ENCODE measurements around the gene SASH1. TPM values are rescaled to one million over a fixed set of nuclear protein-coding genes. Genes with fewer than 3 reads are reported as not detected.

The SASH1 gene
- total RNA-seq, result under 1 TPM; 0.30 to 0.58 (median 0.46) TPM

GRCh38 chr6:148342350-148343046 is at the start of gene SASH1:
TSS of gene SASH1 (plus strand) at chr6:148342838. CDS start at chr6:148343068, 230 bp downstream.
- Mint-ChIP-seq H3K27me3 (ENCODE audit: low read depth) (peaks cover 40% of the 10 kb centered on the region), H3K4me3 (peak within 1 kb of the TSS; percentile 56), H3K36me3 (ENCODE audit: insufficient read depth) (no peaks in the 10 kb centered on the region), H3K9me3 (no peaks in the 10 kb centered on the region), H3K4me1 (ENCODE audit: low read depth) (peaks cover 8% of the 10 kb centered on the region)
- ATAC-seq, result peak; percentile 50 to 55
- no peak for DNase-seq

DNA sequence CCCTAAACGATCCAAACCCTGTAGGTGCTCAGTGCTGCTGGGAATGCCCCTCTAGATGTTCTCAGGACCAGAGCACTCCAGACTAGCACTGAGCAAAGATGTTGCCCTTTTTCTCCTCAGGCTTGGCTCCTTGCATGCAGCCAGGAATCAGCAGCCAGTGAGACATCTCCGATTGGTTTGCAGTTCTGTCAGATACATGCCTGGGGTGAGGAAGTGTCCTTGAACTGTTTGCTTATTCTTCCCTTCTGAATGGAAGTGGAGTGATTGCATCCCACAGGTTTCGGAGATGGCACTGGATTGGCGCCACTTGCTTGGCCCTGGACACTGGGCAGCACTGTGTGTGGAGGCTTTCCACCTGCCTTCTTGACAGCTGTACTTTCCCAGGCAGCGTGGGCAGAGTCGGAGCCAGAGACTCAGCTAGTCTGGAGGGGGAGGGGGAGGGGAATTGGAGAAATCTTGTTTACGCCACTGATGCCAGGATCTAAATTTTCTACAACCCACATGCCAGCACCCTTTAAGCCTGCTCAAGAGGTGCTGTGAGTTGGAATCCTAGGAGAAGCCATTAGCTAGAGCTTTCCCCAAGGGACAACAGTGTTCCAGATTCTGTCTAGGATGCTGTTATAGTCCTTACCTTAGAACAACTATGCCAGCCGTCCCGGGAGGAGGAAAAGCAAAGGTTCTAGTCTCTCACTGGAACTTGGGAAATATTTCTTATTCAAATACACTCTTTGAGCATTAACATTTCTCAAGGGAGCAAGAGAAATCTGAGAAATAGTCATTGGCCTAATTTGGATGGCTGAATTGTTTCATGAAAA is 49.2 kb upstream of the SASH1 start:
- H3K9me3 Mint-ChIP-seq, result no peaks in the 10 kb centered on the region
- no peak for DNase-seq
- no peaks in the 10 kb centered on the region for H3K36me3 Mint-ChIP-seq (ENCODE audit: insufficient read depth)
- H3K27me3 Mint-ChIP-seq (ENCODE audit: low read depth), result peaks cover 3% of the 10 kb centered on the region
- H3K4me1 Mint-ChIP-seq (ENCODE audit: low read depth), result no peaks in the 10 kb centered on the region
- H3K4me3 Mint-ChIP-seq, result no peak overlapping the region
- no peak for ATAC-seq

DNA sequence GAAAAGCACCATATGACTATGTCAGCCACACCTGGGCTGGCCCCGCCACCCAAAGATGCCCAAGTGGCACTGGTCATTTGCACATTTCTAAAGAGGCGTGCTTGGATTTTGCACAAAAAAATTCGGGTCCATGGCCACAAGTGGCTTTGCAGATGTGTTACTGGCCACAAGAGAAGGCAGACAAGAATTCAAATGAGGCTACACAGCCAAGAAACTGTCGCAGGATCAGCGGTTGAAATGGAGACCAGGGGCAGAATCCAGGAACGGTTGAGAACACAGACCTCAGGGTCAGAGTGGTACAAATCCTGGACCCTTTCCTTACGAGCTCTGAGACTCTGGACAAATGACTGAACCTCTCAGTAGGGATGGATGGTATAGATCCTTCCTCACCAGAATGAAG is 48.6 kb upstream of the SASH1 start:
- H3K36me3 Mint-ChIP-seq (ENCODE audit: insufficient read depth), result no peaks in the 10 kb centered on the region
- H3K4me3 Mint-ChIP-seq, result no peak overlapping the region
- no peaks in the 10 kb centered on the region for H3K9me3 Mint-ChIP-seq
- no peak for DNase-seq
- peaks cover 3% of the 10 kb centered on the region for H3K27me3 Mint-ChIP-seq (ENCODE audit: low read depth)
- no peak for ATAC-seq
- H3K4me1 Mint-ChIP-seq (ENCODE audit: low read depth), result no peaks in the 10 kb centered on the region

DNA sequence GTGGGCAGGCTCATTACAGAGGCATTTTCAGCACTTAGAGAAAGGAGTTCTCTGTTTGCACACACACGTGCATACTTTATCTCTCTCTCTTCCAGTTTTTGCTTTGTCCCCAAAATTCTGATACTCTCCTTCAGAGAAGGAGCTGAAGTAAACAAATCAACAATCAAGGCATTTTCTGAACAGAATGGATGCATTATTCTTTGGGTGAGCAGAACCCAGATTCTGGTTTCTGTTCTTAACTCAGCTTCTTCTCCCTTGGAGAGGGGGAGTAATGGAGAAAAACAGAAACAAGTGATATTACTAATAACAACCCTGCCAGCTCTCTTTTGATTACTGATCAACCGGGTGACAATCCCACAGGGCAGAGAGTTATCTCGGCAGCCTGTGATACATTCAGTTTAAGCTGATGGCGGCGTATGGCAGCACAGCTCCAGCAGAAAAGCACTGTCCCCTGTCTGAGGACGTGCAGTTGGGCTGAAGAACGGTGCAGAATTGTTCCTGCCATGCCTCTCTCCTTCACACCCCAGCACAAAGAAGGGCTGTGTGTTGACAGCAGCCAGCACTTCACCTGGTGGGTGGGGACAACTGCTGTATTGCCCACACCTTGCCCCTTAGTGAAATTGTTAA is 47.3 kb upstream of the SASH1 start:
- H3K4me3 Mint-ChIP-seq, result no peak overlapping the region
- no peak for DNase-seq
- no peaks in the 10 kb centered on the region for H3K9me3 Mint-ChIP-seq
- no peak for ATAC-seq
- H3K27me3 Mint-ChIP-seq (ENCODE audit: low read depth), result peaks cover 3% of the 10 kb centered on the region
- no peaks in the 10 kb centered on the region for H3K36me3 Mint-ChIP-seq (ENCODE audit: insufficient read depth)
- no peaks in the 10 kb centered on the region for H3K4me1 Mint-ChIP-seq (ENCODE audit: low read depth)

GRCh38 chr6:148296771-148297170 is 45.9 kb upstream of the SASH1 start:
- H3K36me3 Mint-ChIP-seq (ENCODE audit: insufficient read depth), result no peaks in the 10 kb centered on the region
- ATAC-seq (no peak), DNase-seq (no peak)
- no peaks in the 10 kb centered on the region for H3K9me3 Mint-ChIP-seq
- no peak overlapping the region for H3K4me3 Mint-ChIP-seq
- no peaks in the 10 kb centered on the region for H3K4me1 Mint-ChIP-seq (ENCODE audit: low read depth)
- no peaks in the 10 kb centered on the region for H3K27me3 Mint-ChIP-seq (ENCODE audit: low read depth)

GRCh38 chr6:148298683-148299082 is 44.0 kb upstream of the SASH1 start:
- no peak overlapping the region for H3K4me3 Mint-ChIP-seq
- no peaks in the 10 kb centered on the region for H3K36me3 Mint-ChIP-seq (ENCODE audit: insufficient read depth)
- no peak for DNase-seq
- H3K27me3 Mint-ChIP-seq (ENCODE audit: low read depth), result no peaks in the 10 kb centered on the region
- no peaks in the 10 kb centered on the region for H3K9me3 Mint-ChIP-seq
- H3K4me1 Mint-ChIP-seq (ENCODE audit: low read depth), result no peaks in the 10 kb centered on the region
- no peak for ATAC-seq

- Mint-ChIP-seq H3K9me3 (no peaks in the 10 kb centered on the region), H3K27me3 (ENCODE audit: low read depth) (no peaks in the 10 kb centered on the region), H3K36me3 (ENCODE audit: insufficient read depth) (no peaks in the 10 kb centered on the region), H3K4me3 (no peak overlapping the region), H3K4me1 (ENCODE audit: low read depth) (no peaks in the 10 kb centered on the region)
- DNase-seq, result no peak
- no peak for ATAC-seq
Measured at GRCh38 chr6:148303616-148304015, 39.0 kb upstream of the SASH1 start.

DNA sequence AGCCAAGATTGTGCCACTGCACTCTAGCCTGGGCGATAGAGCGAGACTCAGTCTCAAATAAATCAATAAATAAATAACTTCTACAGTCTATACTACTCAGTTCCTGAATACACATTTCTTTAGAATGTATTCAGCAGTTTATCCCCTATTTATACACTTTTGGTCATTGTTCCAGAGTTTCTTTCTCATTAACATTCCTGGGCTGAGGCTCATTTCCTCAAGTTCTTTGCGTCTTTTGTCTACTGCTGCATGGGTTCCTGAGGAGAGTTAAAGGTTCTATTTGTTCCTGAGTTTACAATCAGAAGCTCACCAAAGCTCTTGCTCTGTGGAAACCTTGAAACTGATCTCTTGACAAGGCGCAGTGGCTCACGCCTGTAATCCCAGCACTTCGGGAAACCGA is 37.7 kb upstream of the SASH1 start:
- no peak for ATAC-seq
- Mint-ChIP-seq H3K27me3 (ENCODE audit: low read depth) (no peaks in the 10 kb centered on the region), H3K9me3 (no peaks in the 10 kb centered on the region), H3K36me3 (ENCODE audit: insufficient read depth) (no peaks in the 10 kb centered on the region), H3K4me3 (no peak overlapping the region), H3K4me1 (ENCODE audit: low read depth) (no peaks in the 10 kb centered on the region)
- no peak for DNase-seq

GRCh38 chr6:148306286-148306685 is 36.4 kb upstream of the SASH1 start:
- no peaks in the 10 kb centered on the region for H3K36me3 Mint-ChIP-seq (ENCODE audit: insufficient read depth)
- DNase-seq, result no peak
- ATAC-seq, result no peak
- no peaks in the 10 kb centered on the region for H3K27me3 Mint-ChIP-seq (ENCODE audit: low read depth)
- H3K9me3 Mint-ChIP-seq, result no peaks in the 10 kb centered on the region
- no peak overlapping the region for H3K4me3 Mint-ChIP-seq
- H3K4me1 Mint-ChIP-seq (ENCODE audit: low read depth), result no peaks in the 10 kb centered on the region

DNA sequence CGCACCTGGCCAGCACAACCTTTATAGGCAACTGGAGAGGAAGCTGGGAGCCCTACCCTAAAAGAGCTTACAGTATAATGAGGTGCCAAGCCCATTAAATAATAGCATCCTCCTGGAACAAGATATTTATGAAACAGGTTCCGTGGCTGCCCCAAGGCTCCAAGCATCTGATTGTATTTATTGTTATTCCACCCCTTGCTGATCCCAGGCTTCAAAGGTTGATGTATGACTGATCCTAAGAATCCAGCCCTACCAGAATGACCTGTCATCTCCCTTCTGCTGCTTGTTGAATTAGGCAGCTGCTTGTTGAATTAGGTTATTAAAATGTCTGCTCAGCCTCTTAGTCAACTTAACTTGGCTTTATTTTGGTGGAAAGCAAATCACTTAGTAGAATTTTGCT is 35.2 kb upstream of the SASH1 start:
- Mint-ChIP-seq H3K27me3 (ENCODE audit: low read depth) (no peaks in the 10 kb centered on the region), H3K36me3 (ENCODE audit: insufficient read depth) (no peaks in the 10 kb centered on the region), H3K4me3 (no peak overlapping the region), H3K9me3 (no peaks in the 10 kb centered on the region), H3K4me1 (ENCODE audit: low read depth) (no peaks in the 10 kb centered on the region)
- ATAC-seq (no peak), DNase-seq (no peak)

- H3K27me3 Mint-ChIP-seq (ENCODE audit: low read depth), result no peaks in the 10 kb centered on the region
- H3K4me1 Mint-ChIP-seq (ENCODE audit: low read depth), result no peaks in the 10 kb centered on the region
- no peak overlapping the region for H3K4me3 Mint-ChIP-seq
- no peaks in the 10 kb centered on the region for H3K36me3 Mint-ChIP-seq (ENCODE audit: insufficient read depth)
- no peak for DNase-seq
- ATAC-seq, result no peak
- no peaks in the 10 kb centered on the region for H3K9me3 Mint-ChIP-seq
Measured at GRCh38 chr6:148309301-148309700, 33.3 kb upstream of the SASH1 start.

DNA sequence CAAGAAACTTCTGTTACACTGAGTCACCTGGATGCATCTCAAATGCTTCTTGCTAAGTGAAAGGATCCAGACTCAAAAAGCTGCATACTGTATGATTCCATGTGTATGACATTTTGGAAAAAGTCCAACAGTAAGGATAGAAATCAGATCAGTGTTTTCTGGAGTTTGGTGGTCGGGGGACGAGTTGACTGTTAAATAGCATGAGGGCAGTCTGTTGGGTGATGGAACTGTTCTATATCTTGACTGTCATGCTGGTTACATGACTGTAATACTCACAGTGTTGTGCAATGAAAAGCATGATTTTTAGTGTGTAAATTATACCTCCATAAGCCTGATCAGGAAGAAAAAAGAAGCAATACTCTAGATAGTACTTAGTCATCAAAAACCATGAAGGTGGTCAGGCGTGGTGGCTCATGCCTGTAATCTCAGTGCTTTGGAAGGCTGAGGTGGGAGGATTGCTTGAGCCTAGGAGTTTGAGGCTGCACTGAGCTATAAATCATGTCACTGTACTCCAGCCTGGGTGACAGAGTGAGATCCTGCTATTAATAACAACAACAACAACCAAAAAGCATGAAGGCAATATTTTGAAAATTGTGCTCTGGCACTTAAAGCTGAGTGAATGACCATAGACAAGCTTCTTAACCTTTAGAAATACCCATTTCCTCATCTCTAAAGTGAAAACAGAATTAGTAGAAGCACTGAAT is 30.5 kb upstream of the SASH1 start:
- DNase-seq, result no peak
- H3K9me3 Mint-ChIP-seq, result no peaks in the 10 kb centered on the region
- H3K36me3 Mint-ChIP-seq (ENCODE audit: insufficient read depth), result no peaks in the 10 kb centered on the region
- H3K4me3 Mint-ChIP-seq, result no peak overlapping the region
- no peaks in the 10 kb centered on the region for H3K4me1 Mint-ChIP-seq (ENCODE audit: low read depth)
- no peak for ATAC-seq
- H3K27me3 Mint-ChIP-seq (ENCODE audit: low read depth), result no peaks in the 10 kb centered on the region

DNA sequence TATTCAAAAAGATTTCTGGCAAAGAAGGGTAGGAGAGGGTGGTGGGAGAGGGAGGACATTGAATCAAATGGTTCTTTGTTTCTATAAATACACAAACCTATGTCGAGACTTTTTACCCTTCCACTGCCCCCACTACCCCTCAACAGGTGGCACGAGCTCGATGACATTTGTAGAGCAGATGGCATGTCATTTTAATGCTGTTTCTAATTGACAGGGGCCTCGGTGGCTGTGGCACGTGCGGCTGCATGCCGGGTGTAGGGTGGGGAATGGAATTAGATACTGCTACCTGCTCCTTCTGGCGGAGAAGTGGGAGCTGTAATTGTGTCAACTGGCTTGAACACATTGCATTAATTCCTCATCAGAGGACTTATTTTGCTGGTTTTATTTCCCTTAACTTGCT is 29.1 kb upstream of the SASH1 start:
- no peak for DNase-seq
- no peaks in the 10 kb centered on the region for H3K9me3 Mint-ChIP-seq
- no peaks in the 10 kb centered on the region for H3K27me3 Mint-ChIP-seq (ENCODE audit: low read depth)
- no peaks in the 10 kb centered on the region for H3K36me3 Mint-ChIP-seq (ENCODE audit: insufficient read depth)
- H3K4me1 Mint-ChIP-seq (ENCODE audit: low read depth), result no peaks in the 10 kb centered on the region
- ATAC-seq, result no peak
- H3K4me3 Mint-ChIP-seq, result no peak overlapping the region

DNA sequence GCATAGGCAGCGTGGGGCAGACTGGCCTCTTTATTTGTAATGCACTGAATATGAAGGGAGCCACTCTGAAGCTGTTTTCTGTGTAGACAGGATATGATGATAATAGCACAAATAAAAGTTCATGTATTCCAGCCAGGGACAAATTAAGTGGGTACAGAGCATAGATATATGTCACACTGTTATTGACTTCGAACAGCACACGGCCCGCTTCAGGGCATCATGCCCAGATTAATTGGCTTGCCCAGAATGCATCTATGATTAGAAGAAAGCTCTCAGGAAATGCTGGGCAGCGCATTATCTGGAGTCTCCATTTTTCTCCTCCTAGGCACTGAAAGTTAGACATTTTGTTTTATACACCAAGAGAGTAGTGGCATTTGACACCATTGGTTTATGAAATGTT is 26.3 kb upstream of the SASH1 start:
- ATAC-seq (no peak), DNase-seq (no peak)
- Mint-ChIP-seq H3K9me3 (no peaks in the 10 kb centered on the region), H3K27me3 (ENCODE audit: low read depth) (no peaks in the 10 kb centered on the region), H3K36me3 (ENCODE audit: insufficient read depth) (no peaks in the 10 kb centered on the region), H3K4me1 (ENCODE audit: low read depth) (no peaks in the 10 kb centered on the region), H3K4me3 (no peak overlapping the region)
